ENCODE results near the gene XXYLT1. TPM values are rescaled to one million over a fixed set of nuclear protein-coding genes. Genes with fewer than 3 reads are reported as not detected.

Gene XXYLT1
- total RNA-seq, 4 donors from 2014 or later: 6.0 to 16.1 (median 9.6) TPM

DNA sequence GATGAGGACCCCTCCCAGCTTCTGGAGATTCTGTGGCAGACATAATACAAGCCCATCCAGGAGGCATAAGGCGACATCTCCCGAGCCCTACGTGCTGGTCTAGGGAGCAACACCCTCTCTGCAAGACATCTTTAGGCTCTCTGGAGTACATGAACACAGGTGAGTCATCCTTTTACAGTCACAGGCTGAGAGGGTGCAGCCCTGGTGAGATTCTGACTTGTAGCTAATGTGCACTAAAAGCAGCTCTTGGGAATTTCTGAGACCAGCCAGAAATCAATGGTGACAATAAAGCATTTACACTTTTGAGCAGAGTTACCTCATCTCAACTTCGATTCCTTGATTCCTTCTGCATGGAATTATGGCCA lies 131.1 kb downstream of the XXYLT1 start:
- TF ChIP-seq, protein P1, sequence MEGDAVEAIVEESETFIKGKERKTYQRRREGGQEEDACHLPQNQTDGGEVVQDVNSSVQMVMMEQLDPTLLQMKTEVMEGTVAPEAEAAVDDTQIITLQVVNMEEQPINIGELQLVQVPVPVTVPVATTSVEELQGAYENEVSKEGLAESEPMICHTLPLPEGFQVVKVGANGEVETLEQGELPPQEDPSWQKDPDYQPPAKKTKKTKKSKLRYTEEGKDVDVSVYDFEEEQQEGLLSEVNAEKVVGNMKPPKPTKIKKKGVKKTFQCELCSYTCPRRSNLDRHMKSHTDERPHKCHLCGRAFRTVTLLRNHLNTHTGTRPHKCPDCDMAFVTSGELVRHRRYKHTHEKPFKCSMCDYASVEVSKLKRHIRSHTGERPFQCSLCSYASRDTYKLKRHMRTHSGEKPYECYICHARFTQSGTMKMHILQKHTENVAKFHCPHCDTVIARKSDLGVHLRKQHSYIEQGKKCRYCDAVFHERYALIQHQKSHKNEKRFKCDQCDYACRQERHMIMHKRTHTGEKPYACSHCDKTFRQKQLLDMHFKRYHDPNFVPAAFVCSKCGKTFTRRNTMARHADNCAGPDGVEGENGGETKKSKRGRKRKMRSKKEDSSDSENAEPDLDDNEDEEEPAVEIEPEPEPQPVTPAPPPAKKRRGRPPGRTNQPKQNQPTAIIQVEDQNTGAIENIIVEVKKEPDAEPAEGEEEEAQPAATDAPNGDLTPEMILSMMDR (IDR thresholded peaks at IDR 0.05): no peak
- DNase-seq (ENCODE audit: low spot score): no peak
- no peak for ATAC-seq (ENCODE audit: low FRiP score)

DNA sequence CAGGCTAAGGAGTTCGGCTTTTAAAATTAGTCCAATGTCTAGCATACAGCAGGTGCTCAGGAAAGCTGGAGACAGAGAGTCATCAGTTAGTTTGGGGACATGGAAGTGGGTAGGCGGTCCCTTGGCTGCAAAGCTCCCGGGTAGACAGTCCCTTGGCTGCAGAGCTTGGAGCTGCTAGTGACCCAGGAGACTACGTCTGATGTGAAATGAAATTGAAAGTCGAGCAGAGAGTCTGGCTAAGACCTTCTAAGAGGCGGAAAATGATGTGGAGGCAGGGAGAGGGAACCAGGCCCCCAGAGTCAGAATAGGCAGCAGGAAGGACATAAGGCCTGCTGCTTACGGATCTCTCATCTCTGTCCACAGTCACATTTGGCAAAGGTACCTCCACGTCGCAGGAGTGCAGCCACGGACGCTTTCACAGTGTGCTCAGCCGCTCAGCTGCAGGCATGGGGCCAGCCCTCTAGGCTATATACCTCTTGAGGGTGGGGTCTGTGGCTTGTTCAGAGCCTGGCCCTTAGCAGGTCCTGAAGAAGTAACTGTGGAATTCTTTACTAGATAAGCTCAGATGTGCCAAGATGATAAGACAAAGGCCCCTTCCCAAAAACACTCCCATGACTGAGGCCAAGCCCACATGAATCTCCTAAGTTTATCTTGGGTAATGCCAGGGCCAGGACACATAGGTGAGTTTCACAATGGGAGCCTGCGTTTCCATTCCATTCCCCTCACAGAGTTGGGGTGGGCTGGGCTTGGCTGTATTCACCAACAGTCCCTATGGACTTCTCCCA lies 131.7 kb downstream of the XXYLT1 start:
- TF ChIP-seq, protein P1 (IDR thresholded peaks at IDR 0.05): no peak
- no peak for ATAC-seq (ENCODE audit: low FRiP score)
- no peak for DNase-seq (ENCODE audit: low spot score)

DNA sequence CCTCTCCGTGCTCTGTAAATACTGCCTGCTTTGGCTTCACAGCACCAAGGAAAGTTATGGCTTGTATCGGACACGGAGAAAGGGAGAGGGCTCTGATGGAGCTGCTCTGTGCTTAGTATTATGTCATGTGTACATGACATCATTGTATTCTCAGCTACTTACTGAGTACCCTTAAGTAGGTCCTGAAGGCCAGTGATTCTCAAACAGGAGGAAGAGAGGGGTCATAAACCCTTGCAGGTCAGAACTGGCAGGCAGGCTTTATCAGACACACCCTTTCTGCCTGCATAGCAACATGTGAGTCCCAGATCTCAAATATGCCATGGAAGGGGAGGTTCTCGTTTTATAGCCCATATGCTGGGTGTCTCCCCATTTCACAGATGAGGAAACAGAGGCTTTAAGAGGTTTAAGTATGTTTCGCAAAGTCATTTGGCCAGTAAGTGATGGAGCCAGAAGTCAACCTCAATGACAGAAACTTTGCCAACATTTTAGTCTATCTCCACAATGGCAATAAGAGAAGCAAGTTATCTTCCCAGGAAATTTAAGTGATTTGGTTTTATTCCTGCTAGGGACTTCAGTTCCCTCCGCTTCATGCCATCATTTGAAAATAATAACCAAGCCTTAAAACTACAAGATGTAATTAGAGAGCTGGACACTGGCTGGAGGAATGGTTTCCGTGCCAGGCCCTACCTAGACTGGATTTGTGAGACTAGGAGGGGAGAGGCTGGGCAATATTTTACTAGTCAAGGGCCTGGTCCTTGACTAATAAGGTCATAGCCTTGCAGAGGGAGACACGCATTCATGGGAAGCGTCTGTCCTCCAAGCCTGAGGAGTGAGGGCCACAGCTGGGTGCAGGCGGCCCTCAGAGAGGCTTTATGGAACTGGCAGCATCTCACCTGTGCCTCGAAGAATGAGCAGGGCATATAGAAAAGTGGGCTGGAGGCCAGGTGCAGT lies 133.0 kb downstream of the XXYLT1 start:
- ATAC-seq (ENCODE audit: low FRiP score) (no peak), DNase-seq (ENCODE audit: low spot score) (no peak)
- TF ChIP-seq, protein P1 (IDR thresholded peaks at IDR 0.05): no peak

DNA sequence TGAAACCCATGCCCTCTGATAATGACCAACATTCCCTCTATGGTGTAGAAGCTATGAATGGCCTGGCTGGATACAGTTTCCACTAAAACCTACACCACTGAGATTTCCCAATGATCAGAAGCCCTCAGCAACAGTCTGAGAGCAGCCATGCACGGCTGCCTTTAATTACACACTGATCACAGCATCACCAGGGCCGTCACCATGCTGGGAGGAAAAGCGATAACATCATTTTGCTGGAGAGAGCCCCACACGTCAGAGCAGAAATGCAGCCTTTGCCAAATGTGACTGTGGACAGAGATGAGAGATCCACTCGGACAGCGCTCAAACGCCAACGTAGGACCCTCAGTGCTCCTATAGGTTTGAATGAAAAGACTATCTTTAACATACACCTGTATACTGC lies 135.0 kb downstream of the XXYLT1 start:
- ATAC-seq (ENCODE audit: low FRiP score): no peak
- no peak for DNase-seq (ENCODE audit: low spot score)
- TF ChIP-seq, protein P1 (IDR thresholded peaks at IDR 0.05): no peak

DNA sequence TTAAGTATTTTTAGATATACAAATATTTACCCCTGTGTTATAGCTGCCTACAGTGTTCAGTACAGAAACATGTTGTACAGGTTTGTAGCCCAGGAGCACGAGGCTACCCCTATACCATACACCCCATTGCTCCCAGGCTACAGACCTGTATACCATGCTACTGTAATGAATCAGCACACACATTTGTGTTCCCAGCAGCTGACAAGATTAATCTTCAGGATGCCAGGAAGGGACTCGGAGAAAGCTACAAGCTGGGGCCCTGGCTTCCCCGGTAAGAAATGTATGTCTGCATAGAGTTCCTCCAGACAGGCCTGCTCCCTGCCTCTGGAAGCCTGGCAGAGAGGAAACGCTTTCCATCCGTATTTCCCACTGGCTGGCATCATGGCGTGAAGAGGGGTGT lies 136.5 kb downstream of the XXYLT1 start:
- TF ChIP-seq, protein P1 (IDR thresholded peaks at IDR 0.05): no peak
- ATAC-seq (ENCODE audit: low FRiP score) (no peak), DNase-seq (ENCODE audit: low spot score) (no peak)

DNA sequence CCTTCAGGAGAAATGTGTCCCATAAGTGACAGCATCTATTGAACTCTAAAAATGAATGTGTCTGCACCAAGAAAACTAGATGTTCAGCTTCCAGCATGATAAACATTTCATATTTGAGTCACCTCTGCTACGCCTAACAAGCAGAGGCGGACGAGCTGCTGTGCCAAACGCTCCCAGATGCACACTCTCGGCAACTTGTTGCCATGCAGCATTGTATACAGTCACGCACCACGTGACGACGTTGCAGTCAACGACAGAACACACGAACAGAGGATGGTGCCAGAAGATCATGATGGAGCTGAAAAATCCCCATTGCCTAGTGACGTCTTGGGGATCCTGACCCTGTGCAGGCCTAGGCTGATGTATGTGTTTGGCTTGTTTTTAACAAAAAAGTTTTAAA lies 137.5 kb downstream of the XXYLT1 start:
- DNase-seq (ENCODE audit: low spot score) (no peak), ATAC-seq (ENCODE audit: low FRiP score) (no peak)
- TF ChIP-seq, protein P1 (IDR thresholded peaks at IDR 0.05): no peak
